Neural progenitor cell (in vitro differentiated cells): ENCODE data around the gene GRM8. TPM values are rescaled to one million over a fixed set of nuclear protein-coding genes. Genes with fewer than 3 reads are reported as not detected.

Experiments used
- DNase-seq: peaks from one replicate; pipeline ENCODE4 v3.0.0-alpha.2; 2016; ENCODE audit warnings: low spot score
- H2AFZ ChIP-seq: fragments of 200-600 bp; sonication (generic); replicated peaks from 2 replicates; pipeline ENCODE4 v1.6.1; 2016; ENCODE audit warnings: antibody characterized with exemption
- H3F3A ChIP-seq: fragments of 200-600 bp; sonication (generic); 2 replicates; pipeline ENCODE4 v1.6.1; 2016; ENCODE audit warnings: antibody characterized with exemption, low read depth
- H3K27ac ChIP-seq: fragments of 200-600 bp; sonication (generic); 2 replicates; pipeline ENCODE4 v1.5.1; 2016; ENCODE audit warnings: mild to moderate bottlenecking
- H3K27me3 ChIP-seq: fragments of 200-600 bp; sonication (generic); 2 replicates; pipeline ENCODE4 v1.6.1; 2016; ENCODE audit warnings: mild to moderate bottlenecking, moderate library complexity
- H3K36me3 ChIP-seq: fragments of 200-600 bp; sonication (generic); 2 replicates; pipeline ENCODE4 v1.5.1; 2016
- H3K4me1 ChIP-seq: fragments of 200-600 bp; sonication (generic); 2 replicates; pipeline ENCODE4 v1.6.1; 2016; ENCODE audit warnings: mixed run types
- H3K4me2 ChIP-seq: fragments of 200-600 bp; sonication (generic); 2 replicates; pipeline ENCODE4 v1.6.1; 2016
- H3K4me3 ChIP-seq: fragments of 200-600 bp; sonication (generic); 2 replicates; pipeline ENCODE4 v1.5.1; 2016
- H3K79me2 ChIP-seq: fragments of 200-600 bp; sonication (generic); 2 replicates; pipeline ENCODE4 v1.6.1; 2016; ENCODE audit warnings: low read depth
- H3K9ac ChIP-seq: fragments of 200-600 bp; sonication (generic); 2 replicates; pipeline ENCODE4 v1.6.1; 2016
- H3K9me3 ChIP-seq: fragments of 200-600 bp; sonication (generic); 2 replicates; pipeline ENCODE4 v1.5.1; 2016; ENCODE audit warnings: low read depth
- H4K20me1 ChIP-seq: fragments of 200-600 bp; sonication (generic); 2 replicates; pipeline ENCODE4 v1.6.1; 2016; ENCODE audit warnings: low read depth
- H3K27ac Mint-ChIP-seq: 3 replicates; pipeline ENCODE4 v1.8.0; 2021; ENCODE audit warnings: mixed read lengths
- H3K27me3 Mint-ChIP-seq: 2 replicates; pipeline ENCODE4 v1.8.0; 2022; ENCODE audit warnings: low read depth, mild to moderate bottlenecking, inconsistent platforms, moderate library complexity, mixed read lengths; ENCODE audit not compliant: insufficient read depth
- H3K36me3 Mint-ChIP-seq: 3 replicates; pipeline ENCODE4 v1.8.0; 2021; ENCODE audit warnings: mixed read lengths
- H3K4me1 Mint-ChIP-seq: 3 replicates; pipeline ENCODE4 v1.8.0; 2021; ENCODE audit warnings: mixed read lengths
- H3K4me3 Mint-ChIP-seq: 3 replicates; pipeline ENCODE4 v1.8.0; 2021; ENCODE audit warnings: mild to moderate bottlenecking, moderate library complexity, mixed read lengths
- H3K9me3 Mint-ChIP-seq: 3 replicates; pipeline ENCODE4 v1.8.0; 2020; ENCODE audit warnings: mixed read lengths
- CTCF ChIP-seq: fragments of 200-600 bp; sonication (generic); IDR thresholded peaks from 2 replicates; pipeline ENCODE4 v1.5.1; 2017; ENCODE audit warnings: antibody characterized with exemption, mild to moderate bottlenecking
- EZH2 ChIP-seq: fragments of 200-600 bp; sonication (generic); IDR thresholded peaks from 2 replicates; pipeline ENCODE4 v1.6.1; 2017; ENCODE audit warnings: antibody characterized with exemption, mild to moderate bottlenecking, moderate library complexity
- EZH2phosphoT487 ChIP-seq: fragments of 200-600 bp; sonication (generic); IDR thresholded peaks from 2 replicates; pipeline ENCODE4 v1.6.1; 2017; ENCODE audit warnings: antibody characterized with exemption
- total RNA-seq: library from RNA; depleted of rRNA; stranded (reverse); fragments of >200 nt; gene quantifications from 2 replicates; pipeline ENCODE4 v1.2.3, GENCODE V29; 2015; ENCODE audit warnings: low replicate concordance

GRM8 gene
- total RNA-seq, 1 donor from 2014 or later = 0.62 TPM

- Histone ChIP-seq H3K27ac (no peak overlapping the region), H3K79me2 (no peaks in the 10 kb centered on the region), H3K36me3 (no peaks in the 10 kb centered on the region), H3K4me1 (peaks cover 3% of the 10 kb centered on the region), H3K9ac (no peak overlapping the region), H3K27me3 (no peaks in the 10 kb centered on the region), H3K9me3 (no peaks in the 10 kb centered on the region), H3K4me2 (no peak overlapping the region), H3K4me3 (no peak overlapping the region), H4K20me1 (no peaks in the 10 kb centered on the region), H3F3A (no peaks in the 10 kb centered on the region), H2AFZ (peak overlapping the region; percentile 17)
- H3K27ac Mint-ChIP-seq = no peak overlapping the region
- H3K36me3 Mint-ChIP-seq = no peaks in the 10 kb centered on the region
- no peak for DNase-seq
- H3K27me3 Mint-ChIP-seq = no peaks in the 10 kb centered on the region
- H3K4me3 Mint-ChIP-seq = no peak overlapping the region
- peaks cover 22% of the 10 kb centered on the region for H3K4me1 Mint-ChIP-seq
- no peaks in the 10 kb centered on the region for H3K9me3 Mint-ChIP-seq
- TF ChIP-seq EZH2phosphoT487 (no peak), CTCF (no peak), EZH2 (no peak)
These were observed 528.7 kb downstream of the GRM8 start for GRCh38 chr7:126723966-126724544.

GRCh38 chr7:126720232-126720631 is 532.5 kb downstream of the GRM8 start:
- Histone ChIP-seq H3F3A (no peaks in the 10 kb centered on the region), H3K4me2 (no peak overlapping the region), H3K79me2 (no peaks in the 10 kb centered on the region), H3K4me3 (no peak overlapping the region), H3K4me1 (no peaks in the 10 kb centered on the region), H3K9me3 (no peaks in the 10 kb centered on the region), H4K20me1 (no peaks in the 10 kb centered on the region), H3K9ac (no peak overlapping the region), H3K27ac (no peak overlapping the region), H3K27me3 (no peaks in the 10 kb centered on the region), H2AFZ (no peak overlapping the region), H3K36me3 (no peaks in the 10 kb centered on the region)
- Mint-ChIP-seq H3K4me1 (peaks cover 11% of the 10 kb centered on the region), H3K27me3 (no peaks in the 10 kb centered on the region), H3K36me3 (no peaks in the 10 kb centered on the region), H3K4me3 (no peak overlapping the region), H3K9me3 (no peaks in the 10 kb centered on the region), H3K27ac (no peak overlapping the region)
- TF ChIP-seq EZH2 = no peak
- TF ChIP-seq CTCF = no peak
- TF ChIP-seq EZH2phosphoT487 = no peak
- DNase-seq = no peak

GRCh38 chr7:126718419-126718818 is 534.3 kb downstream of the GRM8 start:
- Histone ChIP-seq H3K4me2 (no peak overlapping the region), H3K36me3 (no peaks in the 10 kb centered on the region), H3K4me1 (no peaks in the 10 kb centered on the region), H4K20me1 (no peaks in the 10 kb centered on the region), H3K9ac (no peak overlapping the region), H3K79me2 (no peaks in the 10 kb centered on the region), H3K27ac (no peak overlapping the region), H3K4me3 (no peak overlapping the region), H2AFZ (no peak overlapping the region), H3K27me3 (no peaks in the 10 kb centered on the region), H3F3A (no peaks in the 10 kb centered on the region), H3K9me3 (no peaks in the 10 kb centered on the region)
- Mint-ChIP-seq H3K36me3 (no peaks in the 10 kb centered on the region), H3K4me1 (peaks cover 3% of the 10 kb centered on the region), H3K4me3 (no peak overlapping the region), H3K27me3 (no peaks in the 10 kb centered on the region), H3K9me3 (no peaks in the 10 kb centered on the region), H3K27ac (no peak overlapping the region)
- no peak for TF ChIP-seq CTCF
- no peak for TF ChIP-seq EZH2phosphoT487
- no peak for TF ChIP-seq EZH2
- DNase-seq = no peak
